ENCODE results near the gene BMPR2. TPM values are rescaled to one million over a fixed set of nuclear protein-coding genes. Genes with fewer than 3 reads are reported as not detected.

BMPR2 gene
- polyA plus RNA-seq, 3 donors = 4.1 to 6.4 (median 4.8) TPM

DNA sequence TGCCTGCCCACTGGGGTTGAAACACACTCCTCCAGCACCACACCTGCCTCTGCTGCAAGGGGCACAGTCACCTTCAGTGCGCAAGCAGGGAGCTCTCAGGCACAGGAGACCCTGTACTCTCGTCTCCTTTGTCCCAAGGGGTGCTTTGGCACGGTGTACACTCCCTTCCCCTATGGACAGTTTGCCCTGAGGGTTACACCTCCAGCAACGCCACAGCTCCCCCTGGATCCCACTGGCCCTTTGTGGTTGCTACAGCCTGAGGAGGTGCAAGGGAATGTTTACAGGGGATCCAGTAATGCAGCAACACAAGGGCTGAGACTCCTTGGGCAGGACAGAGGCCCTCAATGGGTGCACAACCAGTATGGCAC, 213.4 kb downstream of the BMPR2 start:
- Histone ChIP-seq H4K20me1 (ENCODE audit: insufficient read depth, low read length) (no peaks in the 10 kb centered on the region), H3K4me3 (replicated peaks in 1 of 3; ENCODE audit: low read depth in 2 of 3, low read length in 3 of 3) (no peak overlapping the region), H3K9ac (ENCODE audit: insufficient read depth, low read length, poor library complexity, severe bottlenecking) (no peak overlapping the region), H3K36me3 (replicated peaks in 1 of 2; ENCODE audit: control insufficient read depth in 1 of 2, insufficient read depth in 2 of 2, low read length in 2 of 2) (no peaks in the 10 kb centered on the region), H3K4me1 (ENCODE audit: control insufficient read depth in 1 of 2, insufficient read depth in 2 of 2, low read length in 2 of 2) (peaks cover 7 to 23% of the 10 kb centered on the region in 2 donors), H2AFZ (ENCODE audit: insufficient read depth, low read depth, low read length, poor library complexity, severe bottlenecking) (peak overlapping the region; percentile 85), H3K79me2 (ENCODE audit: insufficient read depth, low read length) (no peaks in the 10 kb centered on the region), H3K27ac (ENCODE audit: low read depth in 1 of 2, low read length in 2 of 2) (no peak overlapping the region), H3K9me3 (replicated peaks in 1 of 2; ENCODE audit: control insufficient read depth in 1 of 2, insufficient read depth in 1 of 2, low read length in 2 of 2) (no peaks in the 10 kb centered on the region), H3K27me3 (ENCODE audit: control insufficient read depth in 2 of 2, insufficient read depth in 2 of 2, low read length in 2 of 2) (no peaks in the 10 kb centered on the region), H3K4me2 (replicated peaks; ENCODE audit: extremely low read depth, low read length, poor library complexity, severe bottlenecking) (no peak overlapping the region)
- TF ChIP-seq CTCF (IDR thresholded peaks at IDR 0.05) = no peak
- no peaks in the 10 kb centered on the region for H3K27me3 Mint-ChIP-seq (ENCODE audit: low read depth in 3 of 3)
- WGBS (ENCODE audit: insufficient coverage) = 100% methylated on average over 1 of the region's 4 CpGs
- H3K4me3 Mint-ChIP-seq = no peak overlapping the region
- H3K4me1 Mint-ChIP-seq = peaks cover 20% of the 10 kb centered on the region
- H3K9me3 Mint-ChIP-seq = peaks cover 0 to 2% (median 0%) of the 10 kb centered on the region in 7 donors
- H3K36me3 Mint-ChIP-seq = no peaks in the 10 kb centered on the region
- DNase-seq = no peak
- H3K27ac Mint-ChIP-seq = no peak overlapping the region
- intact Hi-C loops (cut with micrococcal nuclease) = no loop called here

DNA sequence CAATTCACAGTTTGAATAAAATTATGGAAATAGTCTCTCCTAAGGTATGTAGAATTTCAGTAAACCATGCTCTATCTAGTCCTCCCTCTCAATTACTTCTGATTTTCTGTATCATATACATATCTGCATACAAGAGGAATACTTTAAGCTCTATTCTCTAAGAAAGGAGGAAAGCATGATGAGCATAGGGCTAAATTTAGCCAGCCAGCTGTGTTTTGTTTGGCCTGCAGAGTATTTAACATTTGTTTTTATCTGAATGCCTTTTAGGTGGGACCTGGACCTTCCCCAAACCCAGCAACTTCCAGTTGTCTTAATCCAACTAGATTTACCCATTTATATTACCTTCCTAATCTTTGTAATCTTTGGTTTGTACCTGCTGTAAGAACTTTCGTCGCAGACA, 216.4 kb downstream of the BMPR2 start:
- Histone ChIP-seq H2AFZ (ENCODE audit: insufficient read depth, low read depth, low read length, poor library complexity, severe bottlenecking) (no peak overlapping the region), H3K79me2 (ENCODE audit: insufficient read depth, low read length) (no peaks in the 10 kb centered on the region), H3K9me3 (replicated peaks in 1 of 2; ENCODE audit: control insufficient read depth in 1 of 2, insufficient read depth in 1 of 2, low read length in 2 of 2) (no peaks in the 10 kb centered on the region), H3K27ac (ENCODE audit: low read depth in 1 of 2, low read length in 2 of 2) (no peak overlapping the region), H3K27me3 (ENCODE audit: control insufficient read depth in 2 of 2, insufficient read depth in 2 of 2, low read length in 2 of 2) (no peaks in the 10 kb centered on the region), H3K9ac (ENCODE audit: insufficient read depth, low read length, poor library complexity, severe bottlenecking) (no peak overlapping the region), H3K36me3 (replicated peaks in 1 of 2; ENCODE audit: control insufficient read depth in 1 of 2, insufficient read depth in 2 of 2, low read length in 2 of 2) (no peaks in the 10 kb centered on the region), H3K4me3 (replicated peaks in 1 of 3; ENCODE audit: low read depth in 2 of 3, low read length in 3 of 3) (no peak overlapping the region), H3K4me1 (ENCODE audit: control insufficient read depth in 1 of 2, insufficient read depth in 2 of 2, low read length in 2 of 2) (peaks cover 7 to 29% of the 10 kb centered on the region in 2 donors), H4K20me1 (ENCODE audit: insufficient read depth, low read length) (no peaks in the 10 kb centered on the region), H3K4me2 (replicated peaks; ENCODE audit: extremely low read depth, low read length, poor library complexity, severe bottlenecking) (no peak overlapping the region)
- no peak overlapping the region for H3K27ac Mint-ChIP-seq
- WGBS (ENCODE audit: insufficient coverage) = no CpG with 5 or more reads among the region's 2 CpGs
- no peaks in the 10 kb centered on the region for H3K36me3 Mint-ChIP-seq
- H3K4me3 Mint-ChIP-seq = no peak overlapping the region
- TF ChIP-seq CTCF (IDR thresholded peaks at IDR 0.05) = no peak
- H3K27me3 Mint-ChIP-seq (ENCODE audit: low read depth in 3 of 3) = no peaks in the 10 kb centered on the region
- H3K4me1 Mint-ChIP-seq = peaks cover 25% of the 10 kb centered on the region
- intact Hi-C loops (cut with micrococcal nuclease) = no loop called here
- H3K9me3 Mint-ChIP-seq = no peaks in the 10 kb centered on the region
- DNase-seq = no peak

Measured in CD14-positive monocyte (primary cell).